Ecto neural progenitor cell (in vitro differentiated cells): ENCODE measurements around the gene KIAA0753.
"Not testable (repeated sequence)": the region's sequence is repeated elsewhere in the genome, so short reads cannot be mapped to it uniquely, and the experiment has no call there.

ENCODE experiments used
- DNase-seq: peaks from one replicate; pipeline ENCODE4 v3.0.0-alpha.2; 2018; ENCODE audit warnings: low spot score

KIAA0753 gene

DNA sequence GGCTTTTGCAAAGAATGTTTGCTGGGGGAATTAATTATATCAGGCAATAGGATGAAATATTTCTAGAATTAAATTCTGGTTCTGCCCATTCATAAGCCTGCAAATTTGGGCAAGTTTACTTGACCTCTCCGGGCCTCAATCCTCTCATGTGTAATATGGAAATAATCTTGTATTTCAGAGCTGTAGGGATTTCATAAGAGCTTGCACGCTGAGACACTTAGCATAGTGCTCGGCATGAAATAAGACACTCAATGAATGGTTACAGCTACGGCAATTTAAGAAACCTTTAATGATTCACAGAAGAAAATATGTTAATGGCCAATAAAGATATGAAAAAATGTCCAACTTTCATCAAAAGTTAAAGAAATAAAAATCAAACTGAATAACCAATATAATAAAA lies 43.6 kb downstream of the KIAA0753 start:
- no peak for DNase-seq

DNA sequence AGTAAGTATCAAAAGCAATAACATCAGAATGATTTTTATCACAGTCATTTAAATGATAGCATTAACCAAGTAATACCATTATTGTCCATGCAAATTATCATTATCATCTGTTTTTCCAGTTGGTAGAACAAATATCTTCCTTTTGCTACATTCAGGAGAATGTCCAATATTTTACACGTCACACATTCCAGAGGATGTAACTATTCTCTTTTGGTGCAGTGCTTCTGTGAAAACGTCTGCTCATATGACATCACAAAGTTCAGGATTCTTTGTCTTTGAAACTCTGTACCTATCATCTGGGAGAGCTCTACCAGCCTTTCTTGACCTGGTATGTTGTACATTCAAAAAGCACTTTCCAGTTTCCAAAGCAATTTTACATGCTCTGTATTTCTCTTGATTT lies 44.0 kb downstream of the KIAA0753 start:
- no peak for DNase-seq

DNA sequence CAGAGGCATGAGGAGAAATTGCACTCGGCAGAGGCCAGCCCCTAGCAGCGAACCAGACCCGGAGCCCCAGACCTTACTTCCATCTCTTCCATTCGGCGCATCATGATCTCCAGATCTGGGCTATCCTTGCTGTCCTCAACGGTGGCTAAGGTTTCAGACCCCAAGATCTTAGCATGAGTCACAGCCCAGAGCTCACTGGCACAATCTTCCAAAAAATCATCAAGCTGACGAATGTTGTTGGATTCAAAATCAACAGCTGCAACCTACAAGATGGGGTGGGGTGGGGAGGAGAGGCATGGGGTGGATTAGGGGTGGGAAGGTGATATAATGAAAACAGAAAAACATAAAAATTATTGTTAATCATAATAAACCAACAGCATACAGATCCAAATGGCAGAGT lies 44.4 kb downstream of the KIAA0753 start:
- DNase-seq, result no peak

DNA sequence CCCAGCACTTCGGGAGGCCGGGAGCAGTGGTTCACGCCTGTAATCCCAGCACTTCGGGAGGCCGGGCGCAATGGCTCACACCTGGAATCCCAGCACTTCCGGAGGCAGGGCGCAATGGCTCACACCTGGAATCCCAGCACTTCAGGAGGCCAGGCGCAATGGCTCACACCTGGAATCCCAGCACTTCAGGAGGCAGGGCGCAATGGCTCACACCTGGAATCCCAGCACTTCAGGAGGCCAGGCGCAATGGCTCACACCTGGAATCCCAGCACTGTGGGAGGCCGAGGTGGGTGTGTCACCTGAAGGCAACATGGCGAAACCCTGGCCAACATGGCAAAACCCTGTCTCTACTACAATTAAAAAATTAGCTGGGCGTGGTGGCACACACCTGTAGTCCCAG lies 47.1 kb downstream of the KIAA0753 start:
- DNase-seq, result not testable (repeated sequence)

DNA sequence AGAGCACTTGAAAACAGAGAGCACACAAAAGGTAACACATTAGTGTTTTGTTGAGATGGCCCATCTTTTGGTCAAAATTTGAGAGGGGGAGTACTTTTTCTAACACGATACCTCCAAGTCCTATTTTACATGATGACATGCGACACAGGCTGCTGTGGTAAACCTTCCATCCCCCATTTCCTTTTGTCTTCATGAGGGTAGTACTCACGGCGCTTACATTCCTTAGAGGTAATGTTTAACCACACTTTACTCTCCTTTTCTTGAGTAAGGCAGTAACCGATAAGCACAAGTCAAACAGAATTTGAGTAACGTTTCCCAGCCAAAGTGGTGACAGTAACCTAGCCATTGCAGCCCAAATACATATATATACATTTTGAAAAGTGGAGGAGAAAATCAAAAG lies 48.3 kb downstream of the KIAA0753 start:
- DNase-seq, result no peak

DNA sequence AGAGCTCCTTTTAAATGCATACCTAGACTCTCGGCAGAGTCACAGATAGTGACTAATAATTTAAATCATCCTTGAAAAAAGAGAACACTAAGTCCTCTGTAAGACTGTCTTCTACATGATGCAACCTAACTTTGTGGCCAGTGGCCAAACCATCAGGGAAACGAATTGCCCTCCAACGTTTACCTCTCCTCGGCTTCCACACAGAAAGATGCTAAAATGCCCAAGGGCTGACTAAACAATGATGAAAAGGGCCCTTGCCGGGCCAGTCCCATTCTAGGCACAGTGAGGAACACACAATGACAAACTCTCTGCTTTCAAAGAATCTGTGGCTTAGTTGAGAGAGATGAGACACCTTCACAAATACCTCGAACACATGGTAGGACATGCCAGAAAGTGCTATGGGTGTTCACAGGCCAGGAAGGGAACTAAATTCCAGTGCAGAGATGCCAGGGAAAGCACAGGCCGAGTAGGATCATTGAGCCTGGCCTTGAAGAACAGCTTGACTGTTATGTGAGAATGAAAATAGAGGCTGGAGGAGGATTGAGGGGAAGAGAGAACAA lies 48.8 kb downstream of the KIAA0753 start:
- no peak for DNase-seq

DNA sequence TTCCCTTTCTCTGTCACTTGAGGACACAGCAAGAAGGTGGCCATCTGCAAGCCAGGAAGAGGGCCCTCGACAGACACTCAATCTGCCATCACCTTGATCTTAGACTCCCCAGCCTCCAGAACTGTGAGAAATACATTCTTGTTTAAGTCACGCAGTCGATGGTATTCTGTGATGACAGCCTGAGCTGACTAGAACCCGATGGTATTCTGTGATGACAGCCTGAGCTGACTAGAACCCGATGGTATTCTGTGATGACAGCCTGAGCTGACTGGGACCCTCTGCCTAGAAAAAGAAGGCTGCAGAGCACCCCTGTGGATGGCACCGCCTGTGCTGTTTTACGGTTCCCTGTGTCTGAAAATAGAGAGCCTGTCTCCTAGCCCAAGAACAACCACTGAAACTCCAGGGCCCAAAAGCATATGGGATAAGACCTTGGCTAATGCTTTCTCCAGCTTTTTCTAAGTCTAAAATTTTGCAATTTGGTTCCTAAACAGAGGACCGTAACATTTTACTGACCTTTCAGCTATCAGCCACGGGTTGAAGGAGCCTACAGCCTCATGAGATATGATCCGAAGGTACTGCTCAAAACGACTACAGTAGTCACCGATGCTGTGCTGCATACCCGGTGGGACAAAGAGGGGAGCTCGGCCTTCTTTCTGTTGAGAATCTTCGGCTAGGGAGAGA lies 51.1 kb downstream of the KIAA0753 start:
- no peak for DNase-seq

DNA sequence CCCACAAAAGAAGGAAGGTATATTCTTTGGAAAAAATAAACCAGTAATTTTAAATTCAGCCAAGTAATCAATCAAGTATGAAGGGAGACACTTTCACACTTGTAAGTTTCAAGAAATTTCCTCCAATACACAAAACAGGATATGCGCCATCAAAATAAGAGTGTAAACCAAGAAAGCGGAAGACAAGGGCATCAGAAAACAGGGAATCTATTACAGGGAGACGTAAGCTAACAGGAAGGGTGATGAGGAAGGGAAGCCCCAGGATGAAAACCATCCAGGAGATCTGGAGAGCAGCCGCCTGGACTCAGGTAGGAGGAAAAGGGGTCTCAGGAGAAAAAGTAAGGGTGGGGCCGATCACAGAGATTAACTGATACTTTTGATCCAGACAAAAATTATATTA lies 52.3 kb downstream of the KIAA0753 start:
- DNase-seq, result no peak

DNA sequence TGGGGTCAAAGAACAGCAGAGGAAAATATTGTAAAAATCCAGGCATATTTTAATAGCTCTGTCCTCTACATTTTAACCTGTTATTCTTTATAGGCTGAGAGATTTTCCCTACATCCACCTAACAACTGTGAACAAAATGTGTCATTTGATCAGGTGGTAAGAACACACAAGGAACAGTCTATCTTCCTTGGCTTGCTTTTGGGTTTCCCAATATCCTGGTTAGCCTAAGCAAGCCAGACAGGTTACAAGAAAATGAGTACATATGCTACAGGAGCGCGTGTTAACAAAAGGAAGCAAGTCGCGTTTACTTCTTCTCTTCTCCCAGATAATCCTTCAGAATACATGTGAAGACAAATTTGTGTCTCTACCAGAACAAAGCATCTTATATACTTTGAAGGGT lies 53.2 kb downstream of the KIAA0753 start:
- DNase-seq, result no peak

DNA sequence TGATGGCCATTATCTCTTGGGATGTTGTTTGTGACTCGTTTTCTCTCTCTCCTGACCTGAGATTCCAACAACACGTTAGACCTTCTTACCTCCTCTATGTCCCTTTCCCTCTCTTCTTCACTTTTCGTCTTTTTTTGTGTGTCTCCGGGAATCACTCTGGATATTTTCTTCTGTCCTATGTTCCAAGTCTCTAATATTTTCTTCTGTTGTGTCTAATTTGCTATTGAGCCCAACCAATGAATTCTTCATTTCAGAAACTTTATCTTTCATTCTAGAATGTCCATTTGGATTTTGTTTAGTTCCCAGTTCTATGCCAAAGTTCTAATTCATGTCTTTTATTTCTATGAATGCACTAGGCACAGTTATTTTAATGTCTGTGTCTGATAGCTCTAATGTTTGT lies 57.1 kb downstream of the KIAA0753 start:
- DNase-seq, result no peak

DNA sequence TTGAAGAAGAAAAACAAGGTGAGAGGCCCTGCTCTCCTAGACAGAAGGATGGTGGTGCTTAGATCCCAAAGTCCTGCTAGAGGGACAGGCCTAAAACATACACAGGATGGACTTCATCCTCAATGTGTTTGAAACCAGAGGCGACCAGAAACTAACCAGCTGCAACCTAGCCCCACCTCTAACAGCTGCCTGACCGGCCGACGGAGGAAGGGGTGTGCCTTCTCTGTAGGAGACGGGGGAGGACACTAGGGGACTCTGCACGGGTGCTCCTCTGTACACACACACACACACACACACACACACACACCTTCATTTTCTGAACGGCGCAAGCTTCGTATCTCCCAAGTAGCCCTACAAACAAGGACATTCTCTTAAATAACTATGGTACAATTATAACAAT lies 59.9 kb downstream of the KIAA0753 start:
- no peak for DNase-seq

DNA sequence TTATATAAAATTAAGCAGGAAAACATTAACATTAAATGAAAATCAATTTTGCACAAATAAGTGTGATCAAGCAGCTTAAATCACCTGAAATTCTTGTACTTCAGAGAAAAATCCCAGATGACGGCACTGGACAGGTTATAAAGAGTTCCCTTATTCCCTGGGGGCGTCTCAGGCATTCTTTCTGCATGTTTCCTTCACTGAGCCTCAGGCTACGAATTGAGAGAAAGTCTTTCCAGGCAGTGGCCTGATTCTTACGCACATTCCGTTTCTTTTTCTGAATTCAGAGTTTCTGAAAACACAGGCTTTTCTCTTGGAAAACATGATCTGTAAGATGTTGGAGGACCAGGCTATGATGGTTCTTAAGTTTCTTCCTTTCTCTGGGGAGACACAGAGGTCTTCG lies 62.0 kb downstream of the KIAA0753 start:
- DNase-seq, result no peak

DNA sequence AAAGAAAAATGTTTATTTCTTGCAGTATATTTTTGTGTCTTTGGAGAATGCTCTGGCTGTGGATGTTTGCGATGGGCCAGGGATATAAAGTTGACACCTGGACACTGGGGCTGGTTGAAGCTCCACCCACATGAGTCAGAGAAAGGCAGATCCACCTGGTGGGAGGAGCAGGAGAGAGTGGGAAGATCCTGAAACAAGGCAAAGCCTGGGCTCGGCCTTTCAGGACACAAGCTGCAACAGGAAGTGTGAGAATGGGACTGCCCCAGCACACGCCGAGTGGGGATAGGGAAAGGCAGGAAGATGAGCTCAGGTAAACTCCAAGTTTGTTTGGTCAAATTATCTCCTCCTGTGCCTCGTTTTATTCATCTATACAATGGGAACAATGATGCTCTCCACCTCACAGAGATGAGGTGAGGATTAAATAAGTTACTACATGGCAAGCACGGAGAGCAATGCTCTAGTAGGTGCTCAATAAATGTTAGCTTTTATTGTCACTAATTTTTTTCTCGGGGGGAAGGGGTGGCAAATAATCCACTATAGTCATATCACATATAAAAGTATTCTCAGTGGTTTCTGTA lies 62.7 kb downstream of the KIAA0753 start:
- DNase-seq, result no peak

DNA sequence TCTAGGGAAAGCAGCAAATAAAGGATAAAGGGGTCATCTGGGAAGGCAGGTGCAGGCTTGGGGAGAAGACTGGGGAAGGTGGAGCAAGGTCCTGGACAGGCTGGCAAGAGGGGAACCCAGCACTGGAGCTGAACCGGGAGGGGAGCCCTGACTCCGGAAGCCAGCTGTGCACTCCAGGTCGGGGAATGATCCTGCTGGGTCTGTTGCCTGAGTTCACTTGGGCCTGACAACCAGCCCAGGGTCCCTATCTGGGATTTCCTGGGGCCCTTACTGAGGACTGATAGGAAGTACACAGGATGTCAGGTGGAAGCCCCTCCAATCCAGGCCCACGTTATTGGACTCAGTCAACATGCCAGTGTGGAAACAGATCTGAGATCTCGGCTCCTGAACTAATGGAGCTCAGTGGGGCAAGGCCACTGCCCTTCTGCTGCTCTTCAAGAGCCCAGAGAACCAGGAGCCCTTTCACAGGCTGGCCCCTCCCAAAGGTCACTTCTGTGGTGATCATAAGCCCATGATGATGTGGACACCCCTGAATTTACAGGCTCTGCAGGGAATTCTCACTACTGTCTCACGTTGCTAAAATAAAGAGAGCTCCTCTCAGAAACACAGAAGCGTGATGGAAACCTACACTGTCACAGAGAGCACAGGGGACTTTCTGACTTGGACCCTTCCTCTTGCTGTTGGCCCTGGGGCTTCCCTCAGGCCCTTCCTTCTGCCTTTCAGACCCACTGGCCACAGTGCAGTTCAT lies 64.3 kb downstream of the KIAA0753 start:
- no peak for DNase-seq

DNA sequence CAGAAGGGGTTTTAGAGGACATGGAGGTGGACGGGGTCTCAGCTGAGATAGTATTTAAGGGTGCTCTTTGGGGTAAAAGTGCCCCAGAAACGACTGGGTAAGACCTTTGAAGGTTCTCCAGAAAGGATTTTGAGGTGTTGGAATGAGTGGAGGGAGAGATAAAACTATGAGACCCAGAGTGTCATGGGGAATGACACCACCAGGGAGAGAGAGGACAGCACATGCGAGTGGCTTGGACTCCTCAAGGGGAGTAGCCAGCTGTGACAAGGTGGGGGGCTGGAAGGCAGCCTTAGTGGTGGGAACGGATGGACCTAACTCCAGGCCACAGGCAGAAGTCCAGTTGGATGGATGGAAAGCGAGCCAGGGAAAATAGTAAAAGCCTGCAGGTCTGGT lies 64.9 kb downstream of the KIAA0753 start:
- DNase-seq, result no peak

DNA sequence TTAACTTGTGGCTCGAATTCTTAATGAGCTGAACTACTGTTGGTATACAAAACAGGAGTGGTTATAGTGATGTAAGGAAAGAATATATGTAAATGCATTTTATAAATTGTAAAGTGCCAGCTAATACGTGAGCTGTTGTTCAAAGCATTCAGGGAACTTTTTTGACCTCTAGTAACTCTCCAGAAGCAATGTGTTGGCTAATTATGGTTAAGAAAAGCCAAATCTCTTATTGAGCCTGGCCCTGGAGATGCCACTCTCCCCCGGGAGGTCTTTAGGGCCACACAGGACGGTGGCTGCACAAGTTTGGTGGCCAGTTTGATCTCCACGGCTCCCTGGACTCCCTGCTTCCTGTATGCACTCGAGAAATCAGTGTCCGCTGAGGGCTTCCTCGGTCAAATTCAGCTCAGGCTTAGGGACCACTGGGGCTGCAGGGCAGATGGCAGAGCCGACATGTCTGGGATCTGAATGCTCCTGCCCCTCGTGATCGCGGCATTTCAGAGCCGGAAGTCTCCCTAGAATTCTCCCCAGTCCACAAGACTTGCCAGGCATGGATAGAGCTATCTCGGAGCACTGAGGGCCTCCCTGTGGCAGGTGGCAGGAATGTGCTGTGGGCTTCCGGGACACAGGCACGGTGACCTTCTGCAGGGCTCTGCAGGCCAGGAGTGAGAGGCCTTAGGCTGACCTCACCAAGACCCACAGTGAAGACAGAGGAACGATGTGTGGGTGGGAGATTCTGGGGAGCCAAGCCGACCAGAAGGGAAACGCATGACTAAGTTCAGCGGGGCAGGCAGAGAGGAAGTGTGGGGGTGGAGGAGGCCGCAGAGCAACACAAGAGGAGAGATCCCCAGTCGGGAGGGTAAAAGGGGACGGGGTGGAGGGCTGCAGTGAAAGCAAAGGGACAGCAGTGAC lies 65.6 kb downstream of the KIAA0753 start:
- peak; percentile 65 for DNase-seq

DNA sequence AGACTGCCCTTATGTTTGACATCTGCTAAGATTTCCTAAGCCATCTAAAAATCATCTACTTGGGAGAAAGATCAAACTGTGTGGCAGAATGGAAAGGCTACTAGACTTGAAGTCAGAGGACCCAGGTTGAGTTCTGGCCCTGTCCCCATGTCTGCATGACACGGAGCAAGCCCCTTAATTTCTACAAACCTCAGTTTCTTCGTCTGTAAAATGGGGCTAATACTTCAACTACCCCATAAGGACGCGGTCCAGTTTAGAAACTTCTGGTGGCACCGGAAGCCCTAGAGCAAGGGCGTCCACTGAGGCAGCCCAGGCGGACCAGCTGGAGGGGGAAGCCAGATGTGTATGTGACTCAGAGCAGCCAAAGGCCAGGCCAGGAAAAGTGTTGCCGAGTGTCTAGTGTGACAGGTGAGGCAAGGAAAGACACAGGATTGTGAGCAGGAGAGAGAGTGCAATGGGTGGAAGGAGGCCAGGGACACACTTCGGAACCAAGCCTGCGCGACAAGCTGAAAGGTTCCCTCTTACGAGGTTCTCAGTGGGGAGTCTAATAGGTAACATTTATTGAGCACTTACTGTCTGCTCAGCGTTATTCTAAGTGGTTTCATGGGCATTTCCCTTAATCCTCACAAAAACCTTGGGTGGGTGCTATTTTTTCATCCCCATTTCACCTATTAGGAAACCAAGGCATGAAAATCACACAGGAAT lies 66.4 kb downstream of the KIAA0753 start:
- no peak for DNase-seq

DNA sequence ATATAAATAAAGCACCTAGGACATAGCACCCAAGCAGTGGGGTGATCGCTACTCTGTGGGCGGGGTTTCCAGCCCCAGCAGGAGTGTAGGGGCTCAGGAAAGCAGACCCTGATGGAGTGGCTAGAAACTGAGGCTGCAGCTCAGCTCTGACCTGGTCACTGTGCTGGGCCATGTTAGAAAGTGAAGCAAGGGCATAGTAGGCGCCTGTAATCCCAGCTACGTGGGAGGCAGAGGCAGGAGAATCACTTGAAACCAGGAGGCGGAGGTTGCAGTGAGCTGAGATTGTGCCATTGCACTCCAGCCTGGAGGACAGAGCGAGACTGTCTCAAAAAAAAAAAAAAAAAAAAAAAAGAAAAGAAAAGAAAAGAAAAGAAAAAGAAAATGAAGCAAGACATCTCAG lies 67.0 kb downstream of the KIAA0753 start:
- not testable (repeated sequence) for DNase-seq

DNA sequence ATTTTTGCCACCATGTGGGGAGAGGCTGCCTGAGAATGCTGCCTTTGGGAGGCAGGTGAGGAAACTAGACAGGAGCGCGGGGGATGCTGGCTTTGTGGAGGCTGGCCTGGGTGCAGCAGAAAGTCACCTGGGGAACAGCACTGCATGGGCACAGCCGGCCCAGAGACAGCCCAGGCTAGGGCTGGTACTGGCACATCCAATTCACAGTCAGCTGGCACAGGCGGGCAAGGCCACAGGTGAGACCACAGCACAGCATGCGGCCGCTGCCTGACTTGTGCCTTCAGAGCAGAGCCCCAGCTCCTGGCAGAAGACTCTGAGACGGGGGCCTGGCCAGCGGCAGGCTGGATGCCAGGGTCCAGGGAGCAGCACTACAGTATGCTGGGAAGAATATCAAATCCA lies 67.5 kb downstream of the KIAA0753 start:
- no peak for DNase-seq

DNA sequence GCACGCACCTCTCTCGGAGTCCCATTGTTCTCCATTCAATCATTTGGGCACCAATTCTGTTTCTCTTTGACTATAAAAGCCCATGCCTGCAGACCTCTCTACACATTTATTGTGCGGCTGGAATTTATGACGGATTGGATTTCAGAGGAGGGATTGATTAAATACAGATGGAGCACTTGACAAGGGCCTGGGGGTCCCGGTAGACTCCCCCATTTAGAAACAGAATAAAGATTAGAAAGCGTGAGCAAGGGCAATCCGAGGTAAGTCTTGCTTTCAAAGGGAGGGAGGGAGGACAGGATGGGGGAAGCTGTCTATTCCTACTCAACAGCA lies 69.1 kb downstream of the KIAA0753 start:
- no peak for DNase-seq

DNA sequence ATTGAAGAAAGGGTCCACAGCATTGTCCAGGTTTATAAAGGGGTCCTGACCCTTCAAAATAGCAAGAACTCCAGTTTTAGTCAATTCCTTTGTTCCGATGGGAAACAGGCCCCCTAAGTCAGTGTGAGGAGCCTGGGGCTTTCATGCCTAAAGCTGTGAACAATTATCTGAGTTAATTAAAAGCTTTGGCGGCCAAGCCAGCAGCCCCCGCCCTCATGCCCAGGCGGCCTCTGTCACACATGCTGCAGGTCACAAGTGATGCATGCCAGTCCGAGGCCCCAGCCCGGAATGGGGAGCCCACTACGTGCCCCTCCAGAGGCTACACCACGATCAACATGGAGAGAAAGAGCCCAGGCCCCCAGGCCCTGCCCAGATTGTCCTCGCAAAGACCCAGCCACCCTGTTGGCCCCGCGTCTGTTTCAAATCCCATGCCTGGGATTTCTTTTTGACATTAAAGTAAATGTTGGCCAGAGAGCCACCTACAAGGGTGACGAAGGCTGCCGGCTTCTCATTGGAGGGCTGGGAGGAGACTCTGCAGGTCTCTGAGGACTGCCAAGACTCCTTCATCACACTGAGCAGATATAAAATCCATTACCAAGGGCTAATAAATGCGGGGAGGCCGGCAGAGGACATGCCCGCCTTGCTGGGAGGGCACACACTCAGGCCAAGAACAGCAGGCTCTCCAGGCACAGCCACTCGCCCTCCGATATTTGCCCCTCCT lies 69.6 kb downstream of the KIAA0753 start:
- peak; percentile 70 for DNase-seq
